Ectodermal cell (in vitro differentiated cells): Measurements from ENCODE around the gene GDF9.

Experiments used
- H3K27ac ChIP-seq: 2 replicates; pipeline ENCODE4 v1.7.0; 2013; ENCODE audit warnings: mild to moderate bottlenecking, low read depth, low read length; ENCODE audit not compliant: insufficient read depth, poor library complexity, severe bottlenecking
- H3K27me3 ChIP-seq: 2 replicates; pipeline ENCODE4 v1.7.0; 2013; ENCODE audit warnings: mild to moderate bottlenecking, low read length; ENCODE audit not compliant: insufficient read depth, control insufficient read depth, poor library complexity, severe bottlenecking
- H3K36me3 ChIP-seq: one replicate; pipeline ENCODE4 v1.7.0; 2013; ENCODE audit warnings: low read length; ENCODE audit not compliant: control insufficient read depth, insufficient read depth
- H3K4me1 ChIP-seq: one replicate; pipeline ENCODE4 v1.7.0; 2013; ENCODE audit warnings: low read length; ENCODE audit not compliant: control insufficient read depth, insufficient read depth
- H3K4me3 ChIP-seq: 2 replicates; pipeline ENCODE4 v1.7.0; 2013; ENCODE audit warnings: low read depth, low read length, control low read depth; ENCODE audit not compliant: insufficient read depth
- H3K9me3 ChIP-seq: 2 replicates; pipeline ENCODE4 v1.7.0; 2013; ENCODE audit warnings: mild to moderate bottlenecking, low read length, moderate library complexity; ENCODE audit not compliant: control insufficient read depth
- WGBS, 2 experiments: methylation state at CpG; one replicate each; pipeline ENCODE4 v1.1.7; 2013; ENCODE audit warnings: missing lambda C conversion rate in 2 of 2; 5-methylcytosine and 5-hydroxymethylcytosine counted together

Gene GDF9

GRCh38 chr5:132839426-132840301 lies 26.6 kb downstream of the GDF9 start:
- Histone ChIP-seq H3K4me1 (no peaks in the 10 kb centered on the region), H3K27ac (no peak overlapping the region), H3K27me3 (no peaks in the 10 kb centered on the region), H3K36me3 (no peaks in the 10 kb centered on the region), H3K9me3 (no peaks in the 10 kb centered on the region), H3K4me3 (no peak overlapping the region)
- 84 to 85% methylated on average over 7 to 8 of the region's 8 CpGs for WGBS, 2 experiments

DNA sequence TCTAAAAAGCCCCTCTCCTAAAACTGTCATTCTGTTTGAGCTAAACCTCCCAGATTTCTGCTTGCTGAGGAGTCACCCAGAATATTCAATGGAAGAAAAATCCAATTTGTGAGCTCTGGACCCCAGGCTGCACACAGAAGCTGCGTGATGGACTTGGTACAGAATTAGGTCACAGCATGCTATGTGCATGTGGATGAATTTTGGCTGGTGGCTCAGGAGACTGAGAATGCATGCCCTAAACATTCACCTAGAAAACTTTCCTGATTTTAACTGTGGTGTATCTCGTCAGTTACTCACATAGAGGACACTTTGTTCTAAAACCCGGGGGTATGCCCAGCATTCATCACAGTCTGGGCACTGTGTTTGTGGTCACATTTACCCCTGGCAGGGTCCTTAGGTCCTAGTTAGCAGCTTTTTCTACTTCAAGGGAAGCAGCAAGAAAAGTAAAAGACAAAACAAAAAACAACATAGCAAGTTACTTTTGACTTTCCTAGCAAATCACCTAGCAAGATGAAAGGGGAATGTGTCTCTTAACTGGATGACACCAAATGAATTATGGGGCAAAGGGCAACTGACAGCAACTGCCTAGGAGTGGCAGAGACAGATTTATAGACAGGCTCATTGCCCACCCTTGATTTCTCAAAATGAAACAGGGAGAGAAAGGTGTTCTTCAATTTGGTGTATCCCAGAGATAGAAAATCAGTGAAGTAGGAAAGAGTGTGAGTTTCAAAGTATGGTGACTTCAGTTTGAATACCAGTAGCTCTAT lies 27.6 kb downstream of the GDF9 start:
- no peak overlapping the region for H3K4me3 ChIP-seq
- no peak overlapping the region for H3K27ac ChIP-seq
- no peaks in the 10 kb centered on the region for H3K27me3 ChIP-seq
- no peaks in the 10 kb centered on the region for H3K9me3 ChIP-seq
- no peaks in the 10 kb centered on the region for H3K36me3 ChIP-seq
- 91 to 92% methylated on average over 3 of the region's 3 CpGs for WGBS, 2 experiments
- no peaks in the 10 kb centered on the region for H3K4me1 ChIP-seq

- peaks cover 7% of the 10 kb centered on the region for H3K27me3 ChIP-seq
- no peak overlapping the region for H3K27ac ChIP-seq
- no peak overlapping the region for H3K4me3 ChIP-seq
- H3K4me1 ChIP-seq: no peaks in the 10 kb centered on the region
- no peaks in the 10 kb centered on the region for H3K9me3 ChIP-seq
- no peaks in the 10 kb centered on the region for H3K36me3 ChIP-seq
- 88 to 91% methylated on average over 2 of the region's 2 CpGs for WGBS, 2 experiments
These were observed 28.4 kb downstream of the GDF9 start for GRCh38 chr5:132837868-132838267.

DNA sequence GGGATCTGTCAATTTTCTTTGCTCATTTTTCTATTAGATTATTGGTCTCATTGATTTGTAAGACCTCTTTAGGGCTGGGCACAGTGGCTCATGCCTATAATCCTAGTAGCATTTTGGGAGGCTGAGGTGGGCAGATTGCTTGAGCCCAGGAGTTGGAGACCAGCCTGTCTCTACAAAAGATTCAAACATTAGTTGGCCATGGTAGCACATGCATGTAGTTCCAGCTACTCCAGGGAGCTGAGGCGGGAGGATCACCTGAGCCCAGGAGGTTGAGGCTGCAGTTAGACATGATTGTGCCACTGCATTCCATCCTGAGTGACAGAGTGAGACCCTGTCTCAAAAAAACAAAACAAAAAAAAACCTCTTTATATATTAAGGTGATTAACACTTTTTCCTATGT lies 29.4 kb downstream of the GDF9 start:
- WGBS, 2 experiments: 93 to 100% methylated on average over 1 of the region's 1 CpG
- no peak overlapping the region for H3K27ac ChIP-seq
- no peak overlapping the region for H3K4me3 ChIP-seq
- peaks cover 16% of the 10 kb centered on the region for H3K27me3 ChIP-seq
- no peaks in the 10 kb centered on the region for H3K9me3 ChIP-seq
- H3K4me1 ChIP-seq: no peaks in the 10 kb centered on the region
- H3K36me3 ChIP-seq: no peaks in the 10 kb centered on the region

- H3K4me1 ChIP-seq: no peaks in the 10 kb centered on the region
- H3K27ac ChIP-seq: no peak overlapping the region
- no peak overlapping the region for H3K4me3 ChIP-seq
- H3K9me3 ChIP-seq: no peaks in the 10 kb centered on the region
- no peaks in the 10 kb centered on the region for H3K36me3 ChIP-seq
- WGBS, 2 experiments: 93% methylated on average over 3 of the region's 3 CpGs
- H3K27me3 ChIP-seq: peaks cover 44% of the 10 kb centered on the region
These were observed 32.2 kb downstream of the GDF9 start for GRCh38 chr5:132834057-132834456.

- Histone ChIP-seq H3K27me3 (peaks cover 59% of the 10 kb centered on the region), H3K9me3 (no peaks in the 10 kb centered on the region), H3K27ac (no peak overlapping the region), H3K4me3 (no peak overlapping the region), H3K4me1 (no peaks in the 10 kb centered on the region), H3K36me3 (no peaks in the 10 kb centered on the region)
- WGBS, 2 experiments: 88 to 93% methylated on average over 5 of the region's 5 CpGs
These were observed 33.7 kb downstream of the GDF9 start for GRCh38 chr5:132832612-132833011.

- peaks cover 72% of the 10 kb centered on the region for H3K27me3 ChIP-seq
- H3K36me3 ChIP-seq: no peaks in the 10 kb centered on the region
- H3K27ac ChIP-seq: no peak overlapping the region
- WGBS, 2 experiments: 82 to 84% methylated on average over 15 of the region's 15 CpGs
- H3K4me3 ChIP-seq: no peak overlapping the region
- H3K4me1 ChIP-seq: no peaks in the 10 kb centered on the region
- no peaks in the 10 kb centered on the region for H3K9me3 ChIP-seq
These were observed 35.0 kb downstream of the GDF9 start for GRCh38 chr5:132831095-132831860.

DNA sequence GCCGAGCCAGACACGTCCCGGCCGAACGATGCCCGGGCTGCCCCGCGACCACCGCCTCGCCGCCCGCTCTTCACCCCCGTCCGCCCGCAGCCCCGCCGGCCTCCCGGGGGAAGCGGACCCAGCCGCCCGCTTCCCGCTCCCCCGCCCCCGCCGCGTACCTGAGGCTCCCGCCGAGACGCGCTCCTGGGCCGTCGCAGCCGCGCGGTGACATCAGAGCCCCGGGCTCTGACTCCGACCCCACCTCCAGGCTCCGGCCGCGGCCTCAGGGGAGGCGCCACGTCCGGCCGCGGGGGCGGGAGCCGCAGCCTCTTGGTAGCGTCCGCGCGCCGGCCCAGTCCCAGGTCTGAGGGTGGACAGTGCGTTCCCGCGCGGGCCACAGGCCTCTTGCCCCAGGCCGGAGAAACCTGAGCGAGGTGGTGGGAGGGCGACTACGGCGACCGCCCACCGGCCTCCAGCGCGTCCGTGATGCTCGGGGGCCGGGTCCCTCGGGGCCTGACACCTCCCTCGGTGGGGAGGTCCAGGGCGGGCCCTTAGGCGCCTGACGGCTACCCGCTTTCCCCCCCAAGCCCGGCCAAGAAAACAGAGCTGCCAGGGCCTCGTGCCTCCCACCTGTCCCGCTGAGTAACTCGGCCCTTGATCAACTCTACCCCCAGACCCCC lies 35.7 kb downstream of the GDF9 start, which contains the start of gene SHROOM1:
TSS of gene SHROOM1 (minus strand) at position 212 of the 659 bp plus-strand sequence. CDS start 4,507 bp downstream, outside the sequence.
- Histone ChIP-seq H3K36me3 (no peaks in the 10 kb centered on the region), H3K27me3 (peaks cover 79% of the 10 kb centered on the region), H3K4me1 (no peaks in the 10 kb centered on the region), H3K9me3 (no peaks in the 10 kb centered on the region), H3K27ac (no peak within 1 kb of the TSS), H3K4me3 (peak within 1 kb of the TSS; percentile 43)
- WGBS, 2 experiments: 4 to 5% methylated on average over 78 of the region's 78 CpGs

GRCh38 chr5:132829742-132830435 lies 36.4 kb downstream of the GDF9 start:
- 9% methylated on average over 75 of the region's 75 CpGs for WGBS, 2 experiments

More at GRCh38 chr5:132829742-132830435, 36.4 kb downstream of the GDF9 start:
- no peaks in the 10 kb centered on the region for H3K4me1 ChIP-seq
- no peak overlapping the region for H3K27ac ChIP-seq
- peak overlapping the region; percentile 43 for H3K4me3 ChIP-seq
- H3K27me3 ChIP-seq: peaks cover 86% of the 10 kb centered on the region
- H3K36me3 ChIP-seq: no peaks in the 10 kb centered on the region
- no peaks in the 10 kb centered on the region for H3K9me3 ChIP-seq
